ENCODE results near the gene MIR17HG. TPM values are rescaled to one million over a fixed set of nuclear protein-coding genes. Genes with fewer than 3 reads are reported as not detected.

MIR17HG gene
- total and polyA plus RNA-seq, 2 donors (not counting 1 experiment from before 2014, with no cell fraction given) = 0.42 to 3.3 TPM

DNA sequence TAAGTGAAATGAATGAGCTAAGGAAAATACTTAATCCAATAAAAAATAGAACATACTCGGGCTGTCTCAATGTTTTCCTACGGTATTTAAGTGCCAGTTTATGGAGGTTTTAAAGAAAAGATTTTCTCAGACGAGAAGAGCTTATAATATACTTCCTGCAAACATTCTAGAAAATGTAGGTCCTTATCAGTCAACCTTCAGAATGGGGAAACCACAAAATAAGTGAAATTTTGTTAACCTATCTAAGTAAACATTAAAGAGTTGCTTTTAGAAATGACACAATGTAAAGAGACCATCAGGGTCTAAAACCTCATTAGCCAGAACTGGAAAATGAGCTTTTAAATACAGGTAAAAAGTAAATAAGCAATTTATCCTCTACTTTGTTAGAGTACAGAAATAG is 12.1 kb downstream of the MIR17HG start:
- Histone ChIP-seq H3K9ac (ENCODE audit: insufficient read depth, low read length) (no peak overlapping the region), H3K27ac (ENCODE audit: insufficient read depth, low read length) (no peak overlapping the region), H2AFZ (ENCODE audit: low read length) (no peak overlapping the region), H3K9me3 (ENCODE audit: control insufficient read depth, insufficient read depth, low read depth, low read length) (no peaks in the 10 kb centered on the region), H3K27me3 (ENCODE audit: control insufficient read depth, insufficient read depth, low read length) (no peaks in the 10 kb centered on the region), H3K36me3 (ENCODE audit: control insufficient read depth, insufficient read depth, low read length) (peaks cover 1% of the 10 kb centered on the region), H3K4me1 (ENCODE audit: control insufficient read depth, extremely low read depth, insufficient read depth, low read length) (no peaks in the 10 kb centered on the region), H4K20me1 (ENCODE audit: control insufficient read depth, extremely low read depth, insufficient read depth, low read length) (no peaks in the 10 kb centered on the region), H3K79me2 (ENCODE audit: control insufficient read depth, insufficient read depth, low read length) (no peaks in the 10 kb centered on the region), H3K4me3 (replicated peaks in 1 of 4; ENCODE audit: control extremely low read depth in 1 of 4, insufficient read depth in 1 of 4, low read depth in 3 of 4, low read length in 4 of 4) (no peak overlapping the region), H3K4me2 (ENCODE audit: extremely low read depth, insufficient read depth, low read length) (no peak overlapping the region)
- DNase-seq (ENCODE audit: low read depth in 2 of 2) = no peak
- no peak for TF ChIP-seq EZH2 (IDR thresholded peaks at IDR 0.05; ENCODE audit: low read length, missing control alignments)
- TF ChIP-seq, protein P1, sequence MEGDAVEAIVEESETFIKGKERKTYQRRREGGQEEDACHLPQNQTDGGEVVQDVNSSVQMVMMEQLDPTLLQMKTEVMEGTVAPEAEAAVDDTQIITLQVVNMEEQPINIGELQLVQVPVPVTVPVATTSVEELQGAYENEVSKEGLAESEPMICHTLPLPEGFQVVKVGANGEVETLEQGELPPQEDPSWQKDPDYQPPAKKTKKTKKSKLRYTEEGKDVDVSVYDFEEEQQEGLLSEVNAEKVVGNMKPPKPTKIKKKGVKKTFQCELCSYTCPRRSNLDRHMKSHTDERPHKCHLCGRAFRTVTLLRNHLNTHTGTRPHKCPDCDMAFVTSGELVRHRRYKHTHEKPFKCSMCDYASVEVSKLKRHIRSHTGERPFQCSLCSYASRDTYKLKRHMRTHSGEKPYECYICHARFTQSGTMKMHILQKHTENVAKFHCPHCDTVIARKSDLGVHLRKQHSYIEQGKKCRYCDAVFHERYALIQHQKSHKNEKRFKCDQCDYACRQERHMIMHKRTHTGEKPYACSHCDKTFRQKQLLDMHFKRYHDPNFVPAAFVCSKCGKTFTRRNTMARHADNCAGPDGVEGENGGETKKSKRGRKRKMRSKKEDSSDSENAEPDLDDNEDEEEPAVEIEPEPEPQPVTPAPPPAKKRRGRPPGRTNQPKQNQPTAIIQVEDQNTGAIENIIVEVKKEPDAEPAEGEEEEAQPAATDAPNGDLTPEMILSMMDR (conservative IDR thresholded peaks at IDR 0.05 in 1 of 2, IDR thresholded peaks at IDR 0.05 in 1 of 2; ENCODE audit: low read depth in 1 of 2, low read length in 2 of 2) = no peak

DNA sequence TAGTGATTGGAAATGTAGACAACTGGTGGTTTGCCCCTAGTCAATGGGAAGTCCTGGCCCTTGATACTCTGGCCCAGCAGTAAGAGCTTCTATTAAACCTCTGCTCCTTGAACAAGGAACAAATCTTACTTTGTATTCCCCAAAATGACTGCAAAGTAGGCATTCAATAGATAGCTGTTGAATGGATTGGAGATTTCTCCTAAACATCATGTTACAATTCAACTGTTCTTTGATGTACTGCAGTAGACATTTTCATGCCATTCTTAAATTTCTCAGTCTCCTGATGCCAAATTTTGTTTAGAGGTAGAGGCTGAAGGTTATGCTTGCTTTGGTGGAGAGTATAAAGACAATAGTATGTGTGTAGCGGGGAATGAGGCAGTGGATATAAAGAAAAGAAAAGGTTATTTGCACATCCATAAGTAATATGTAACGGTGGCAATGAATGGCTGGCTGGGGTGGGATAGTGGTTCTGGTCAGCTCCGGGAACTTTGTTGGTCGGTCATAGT is 12.8 kb downstream of the MIR17HG start:
- Histone ChIP-seq H2AFZ (ENCODE audit: low read length) (no peak overlapping the region), H3K4me3 (replicated peaks in 1 of 4; ENCODE audit: control extremely low read depth in 1 of 4, insufficient read depth in 1 of 4, low read depth in 3 of 4, low read length in 4 of 4) (no peak overlapping the region), H3K79me2 (ENCODE audit: control insufficient read depth, insufficient read depth, low read length) (no peaks in the 10 kb centered on the region), H3K27ac (ENCODE audit: insufficient read depth, low read length) (no peak overlapping the region), H3K36me3 (ENCODE audit: control insufficient read depth, insufficient read depth, low read length) (peaks cover 1% of the 10 kb centered on the region), H3K9ac (ENCODE audit: insufficient read depth, low read length) (no peak overlapping the region), H3K9me3 (ENCODE audit: control insufficient read depth, insufficient read depth, low read depth, low read length) (no peaks in the 10 kb centered on the region), H3K4me2 (ENCODE audit: extremely low read depth, insufficient read depth, low read length) (no peak overlapping the region), H3K4me1 (ENCODE audit: control insufficient read depth, extremely low read depth, insufficient read depth, low read length) (no peaks in the 10 kb centered on the region), H3K27me3 (ENCODE audit: control insufficient read depth, insufficient read depth, low read length) (no peaks in the 10 kb centered on the region), H4K20me1 (ENCODE audit: control insufficient read depth, extremely low read depth, insufficient read depth, low read length) (no peaks in the 10 kb centered on the region)
- no peak for DNase-seq (ENCODE audit: low read depth in 2 of 2)
- no peak for TF ChIP-seq EZH2 (IDR thresholded peaks at IDR 0.05; ENCODE audit: low read length, missing control alignments)
- TF ChIP-seq, protein P1 (conservative IDR thresholded peaks at IDR 0.05 in 1 of 2, IDR thresholded peaks at IDR 0.05 in 1 of 2; ENCODE audit: low read depth in 1 of 2, low read length in 2 of 2) = no peak

DNA sequence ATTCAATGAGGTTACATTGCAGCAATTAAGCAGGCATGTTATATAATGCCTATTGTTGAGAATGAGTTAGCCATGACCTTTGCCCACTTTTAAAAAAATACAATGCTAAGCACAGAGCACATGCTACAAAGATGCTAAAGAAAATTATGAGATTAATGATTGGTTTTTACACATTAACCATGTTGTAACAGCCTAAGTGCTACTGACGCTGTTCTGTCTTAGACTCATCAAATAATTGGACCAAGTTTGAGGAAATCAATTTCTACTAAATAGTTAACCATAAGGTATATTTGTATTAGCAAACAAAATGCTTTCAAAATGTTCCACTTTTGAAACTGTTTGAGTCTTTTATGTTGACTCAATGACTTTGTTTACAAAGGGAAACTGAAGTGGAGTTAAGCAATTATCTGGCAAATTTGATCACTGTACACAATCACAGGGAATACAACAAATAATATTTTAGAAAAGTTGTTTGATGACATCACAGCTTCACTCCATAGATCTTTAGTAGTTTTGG is 14.3 kb downstream of the MIR17HG start:
- H3K27me3 ChIP-seq (ENCODE audit: control insufficient read depth, insufficient read depth, low read length) = no peaks in the 10 kb centered on the region
- no peak overlapping the region for H3K4me2 ChIP-seq (ENCODE audit: extremely low read depth, insufficient read depth, low read length)
- DNase-seq (ENCODE audit: low read depth in 2 of 2) = no peak
- no peaks in the 10 kb centered on the region for H3K79me2 ChIP-seq (ENCODE audit: control insufficient read depth, insufficient read depth, low read length)
- H3K4me1 ChIP-seq (ENCODE audit: control insufficient read depth, extremely low read depth, insufficient read depth, low read length) = no peaks in the 10 kb centered on the region
- no peak overlapping the region for H3K9ac ChIP-seq (ENCODE audit: insufficient read depth, low read length)
- H4K20me1 ChIP-seq (ENCODE audit: control insufficient read depth, extremely low read depth, insufficient read depth, low read length) = no peaks in the 10 kb centered on the region
- H3K4me3 ChIP-seq (replicated peaks in 1 of 4; ENCODE audit: control extremely low read depth in 1 of 4, insufficient read depth in 1 of 4, low read depth in 3 of 4, low read length in 4 of 4) = no peak overlapping the region
- H3K9me3 ChIP-seq (ENCODE audit: control insufficient read depth, insufficient read depth, low read depth, low read length) = no peaks in the 10 kb centered on the region
- H2AFZ ChIP-seq (ENCODE audit: low read length) = no peak overlapping the region
- TF ChIP-seq, protein P1 (conservative IDR thresholded peaks at IDR 0.05 in 1 of 2, IDR thresholded peaks at IDR 0.05 in 1 of 2; ENCODE audit: low read depth in 1 of 2, low read length in 2 of 2) = no peak
- TF ChIP-seq EZH2 (IDR thresholded peaks at IDR 0.05; ENCODE audit: low read length, missing control alignments) = no peak
- no peaks in the 10 kb centered on the region for H3K36me3 ChIP-seq (ENCODE audit: control insufficient read depth, insufficient read depth, low read length)
- no peak overlapping the region for H3K27ac ChIP-seq (ENCODE audit: insufficient read depth, low read length)

Measured in fibroblast of lung (primary cell).